HL-60/S4 (cell line): ENCODE measurements around the gene NACAD.

Experiments
- in situ Hi-C: fragments of 300-500 bp; cut with MboI; formaldehyde crosslinking; loops from 2 replicates; pipeline ENCODE4 v1.14.3; 2022; ENCODE audit warnings: low sequenced_read_pairs

NACAD gene

GRCh38 chr7:45098983-45099839 lies 10.4 kb upstream of the NACAD start:
- in situ Hi-C loops, result no loop called here

- in situ Hi-C loops, result no loop called here
These were observed 4.1 kb upstream of the NACAD start for GRCh38 chr7:45092931-45093235.

- in situ Hi-C loops, result no loop called here
These were observed 3.5 kb upstream of the NACAD start for GRCh38 chr7:45092100-45092930.

GRCh38 chr7:45089341-45089891 lies 647 bp upstream of the NACAD start:
- in situ Hi-C loops, result no loop called here

- in situ Hi-C loops, result no loop called here
These were observed 545 bp downstream of the NACAD start for GRCh38 chr7:45088146-45088701.

- in situ Hi-C loops, result no loop called here
These were observed 1.2 kb downstream of the NACAD start for GRCh38 chr7:45087301-45088145.

- in situ Hi-C loops, result no loop called here
These were observed 2.3 kb downstream of the NACAD start for GRCh38 chr7:45086331-45087065.

- in situ Hi-C loops, result no loop called here
These were observed 3.1 kb downstream of the NACAD start for GRCh38 chr7:45085619-45086200.

GRCh38 chr7:45084901-45085618 lies 3.7 kb downstream of the NACAD start:
- in situ Hi-C loops, result no loop called here

GRCh38 chr7:45084336-45084735 lies 4.4 kb downstream of the NACAD start:
- in situ Hi-C loops, result no loop called here

- in situ Hi-C loops, result no loop called here
These were observed 5.9 kb downstream of the NACAD start for GRCh38 chr7:45082831-45083331.

- in situ Hi-C loops, result no loop called here
These were observed 6.5 kb downstream of the NACAD start for GRCh38 chr7:45082031-45082830.

GRCh38 chr7:45081670-45081974 lies 7.1 kb downstream of the NACAD start:
- in situ Hi-C loops, result no loop called here

GRCh38 chr7:45080958-45081669 lies 7.7 kb downstream of the NACAD start:
- in situ Hi-C loops, result no loop called here

- in situ Hi-C loops, result no loop called here
These were observed 8.4 kb downstream of the NACAD start for GRCh38 chr7:45080265-45080957.

GRCh38 chr7:45078125-45078681 lies 10.6 kb downstream of the NACAD start:
- in situ Hi-C loops, result no loop called here

GRCh38 chr7:45077579-45077978 lies 11.2 kb downstream of the NACAD start:
- in situ Hi-C loops, result no loop called here
